Lower leg skin (tissue), 4 donors: Measurements from ENCODE around the gene KCTD12. TPM values are rescaled to one million over a fixed set of nuclear protein-coding genes. Genes with fewer than 3 reads are reported as not detected.

Experiments
- DNase-seq, 2 donors: peaks; one replicate each; pipeline ENCODE4 v3.0.0-alpha.2; 2019; ENCODE audit warnings: low spot score in 2 of 2
- H3K4me3 ChIP-seq: fragments of 200-600 bp; sonication (generic); 2 replicates; pipeline ENCODE4 v1.5.1; 2017; ENCODE audit warnings: mild to moderate bottlenecking, low read depth; ENCODE audit not compliant: poor library complexity, severe bottlenecking
- CTCF ChIP-seq, 3 donors: fragments of 450-650 bp; IDR thresholded peaks; one replicate each; pipeline ENCODE4 v1.5.1; 2016; ENCODE audit warnings: antibody characterized with exemption in 3 of 3, mild to moderate bottlenecking in 3 of 3, moderate library complexity in 2 of 3
- POLR2A ChIP-seq, 2 donors: fragments of 450-650 bp; IDR thresholded peaks; one replicate each; pipeline ENCODE4 v1.6.1; 2016 to 2017; ENCODE audit warnings: antibody characterized with exemption in 2 of 2, mild to moderate bottlenecking in 1 of 2, moderate library complexity in 1 of 2
- WGBS, 2 donors: methylation state at CpG; one replicate each; pipeline ENCODE4 v1.1.5; 2018; 5-methylcytosine and 5-hydroxymethylcytosine counted together
- intact Hi-C: fragments of 100-400 bp; cut with DNase I; formaldehyde crosslinking; loops from one replicate; pipeline ENCODE4 v1.15.0; 2023; ENCODE audit warnings: low total_unique reads
- total RNA-seq, 4 donors: library from RNA; depleted of rRNA; stranded (reverse); fragments of >200 nt; gene quantifications; one replicate each; pipeline ENCODE4 v1.1.0, GENCODE V29; 2016

Gene KCTD12
- 10 to 100 TPM; 16.6 to 60.0 (median 34.5) TPM for total RNA-seq

GRCh38 chr13:76886292-76887075, at the start of gene KCTD12:
Gene KCTD12 (minus strand): TSS chr13:76886405. CDS start chr13:76886148, 257 bp downstream.
- TF ChIP-seq CTCF (IDR thresholded peaks at IDR 0.05) (no peak), POLR2A (IDR thresholded peaks at IDR 0.05) (peak in 1 of 2 donors; percentile 52)
- WGBS, 2 donors, result 1% methylated on average over 24 to 33 of the region's 83 CpGs
- peak within 1 kb of the TSS; percentile 75 for H3K4me3 ChIP-seq
- peak; percentile 87 to 97 for DNase-seq
- intact Hi-C loops, result no loop called here

- DNase-seq, result no peak
- no peak for TF ChIP-seq POLR2A (IDR thresholded peaks at IDR 0.05)
- no peak for TF ChIP-seq CTCF (IDR thresholded peaks at IDR 0.05)
- 91% methylated on average over 1 of the region's 1 CpG for WGBS, 2 donors
- intact Hi-C loops, result no loop called here
- no peak overlapping the region for H3K4me3 ChIP-seq
These were observed 48.5 kb upstream of the KCTD12 start for GRCh38 chr13:76934671-76935070.

GRCh38 chr13:76932076-76932475, 45.9 kb upstream of the KCTD12 start:
- 64 to 75% methylated on average over 4 of the region's 4 CpGs for WGBS, 2 donors
- intact Hi-C loops, result no loop called here
- H3K4me3 ChIP-seq, result no peak overlapping the region
- TF ChIP-seq CTCF (IDR thresholded peaks at IDR 0.05) (no peak), POLR2A (IDR thresholded peaks at IDR 0.05) (no peak)
- no peak for DNase-seq

- TF ChIP-seq POLR2A (IDR thresholded peaks at IDR 0.05) (no peak), CTCF (IDR thresholded peaks at IDR 0.05) (no peak)
- intact Hi-C loops, result no loop called here
- 77 to 78% methylated on average over 2 of the region's 2 CpGs for WGBS, 2 donors
- no peak overlapping the region for H3K4me3 ChIP-seq
- no peak for DNase-seq
These were observed 43.7 kb upstream of the KCTD12 start for GRCh38 chr13:76929851-76930374.

- DNase-seq, result no peak
- no peak overlapping the region for H3K4me3 ChIP-seq
- 88% methylated on average over 8 of the region's 8 CpGs for WGBS, 2 donors
- intact Hi-C loops, result no loop called here
- TF ChIP-seq CTCF (IDR thresholded peaks at IDR 0.05), result no peak
- no peak for TF ChIP-seq POLR2A (IDR thresholded peaks at IDR 0.05)
These were observed 43.1 kb upstream of the KCTD12 start for GRCh38 chr13:76929320-76929719.
